ENCODE results near the gene FAM227B. TPM values are rescaled to one million over a fixed set of nuclear protein-coding genes. Genes with fewer than 3 reads are reported as not detected.
"Not testable (repeated sequence)": the region's sequence is repeated elsewhere in the genome, so short reads cannot be mapped to it uniquely, and the experiment has no call there.

FAM227B gene
- total RNA-seq, 4 donors from 2014 or later, result 2.1 to 8.0 (median 5.1) TPM

GRCh38 chr15:49610157-49610918 lies 10.3 kb downstream of the FAM227B start:
- DNase-seq (ENCODE audit: low spot score in 2 of 2), result no peak
- TF ChIP-seq CTCF (IDR thresholded peaks at IDR 0.05), result no peak
- no peak for TF ChIP-seq POLR2AphosphoS5 (IDR thresholded peaks at IDR 0.05)
- TF ChIP-seq POLR2A (IDR thresholded peaks at IDR 0.05), result no peak
- no peak for TF ChIP-seq EP300 (IDR thresholded peaks at IDR 0.05)
- Histone ChIP-seq H3K27me3 (no peaks in the 10 kb centered on the region), H3K4me3 (no peak overlapping the region), H3K9me3 (no peaks in the 10 kb centered on the region), H3K4me1 (no peaks in the 10 kb centered on the region), H3K27ac (no peak overlapping the region), H3K36me3 (no peaks in the 10 kb centered on the region)
- 72% methylated on average over 2 of the region's 2 CpGs for WGBS

GRCh38 chr15:49606594-49606993 lies 14.0 kb downstream of the FAM227B start:
- H3K27me3 ChIP-seq, result no peaks in the 10 kb centered on the region
- no peaks in the 10 kb centered on the region for H3K4me1 ChIP-seq
- H3K36me3 ChIP-seq, result no peaks in the 10 kb centered on the region
- H3K4me3 ChIP-seq, result no peak overlapping the region
- no peaks in the 10 kb centered on the region for H3K9me3 ChIP-seq
- H3K27ac ChIP-seq, result no peak overlapping the region
- TF ChIP-seq POLR2A (IDR thresholded peaks at IDR 0.05) (no peak), CTCF (IDR thresholded peaks at IDR 0.05) (no peak), EP300 (IDR thresholded peaks at IDR 0.05) (no peak), POLR2AphosphoS5 (IDR thresholded peaks at IDR 0.05) (no peak)
- DNase-seq (ENCODE audit: low spot score in 2 of 2), result no peak

GRCh38 chr15:49605588-49605987 lies 15.0 kb downstream of the FAM227B start:
- Histone ChIP-seq H3K27ac (no peak overlapping the region), H3K4me3 (no peak overlapping the region), H3K4me1 (no peaks in the 10 kb centered on the region), H3K27me3 (no peaks in the 10 kb centered on the region), H3K9me3 (peaks cover 7% of the 10 kb centered on the region), H3K36me3 (no peaks in the 10 kb centered on the region)
- WGBS, result 94% methylated on average over 2 of the region's 2 CpGs
- no peak for DNase-seq (ENCODE audit: low spot score in 2 of 2)
- TF ChIP-seq EP300 (IDR thresholded peaks at IDR 0.05), result no peak
- no peak for TF ChIP-seq POLR2A (IDR thresholded peaks at IDR 0.05)
- TF ChIP-seq POLR2AphosphoS5 (IDR thresholded peaks at IDR 0.05), result no peak
- no peak for TF ChIP-seq CTCF (IDR thresholded peaks at IDR 0.05)

GRCh38 chr15:49604625-49605409 lies 15.8 kb downstream of the FAM227B start:
- Histone ChIP-seq H3K4me3 (no peak overlapping the region), H3K9me3 (peaks cover 8% of the 10 kb centered on the region), H3K27me3 (no peaks in the 10 kb centered on the region), H3K4me1 (no peaks in the 10 kb centered on the region), H3K36me3 (no peaks in the 10 kb centered on the region), H3K27ac (no peak overlapping the region)
- no peak for DNase-seq (ENCODE audit: low spot score in 2 of 2)
- 100% methylated on average over 2 of the region's 2 CpGs for WGBS
- TF ChIP-seq POLR2AphosphoS5 (IDR thresholded peaks at IDR 0.05), result no peak

- DNase-seq (ENCODE audit: low spot score in 2 of 2), result peak in 1 of 2 donors; percentile 71
- H3K36me3 ChIP-seq, H3K27ac ChIP-seq, H3K27me3 ChIP-seq, H3K4me3 ChIP-seq, H3K4me1 ChIP-seq, H3K9me3 ChIP-seq: not testable (repeated sequence)
- 95% methylated on average over 11 of the region's 12 CpGs for WGBS
Measured at GRCh38 chr15:49592829-49593316, 27.7 kb downstream of the FAM227B start.

- Histone ChIP-seq H3K9me3 (peaks cover 2% of the 10 kb centered on the region), H3K27ac (no peak overlapping the region), H3K4me3 (no peak overlapping the region), H3K4me1 (no peaks in the 10 kb centered on the region), H3K36me3 (no peaks in the 10 kb centered on the region), H3K27me3 (no peaks in the 10 kb centered on the region)
- no peak for TF ChIP-seq EP300 (IDR thresholded peaks at IDR 0.05)
- no peak for TF ChIP-seq POLR2AphosphoS5 (IDR thresholded peaks at IDR 0.05)
- TF ChIP-seq POLR2A (IDR thresholded peaks at IDR 0.05), result no peak
- no peak for TF ChIP-seq CTCF (IDR thresholded peaks at IDR 0.05)
- DNase-seq (ENCODE audit: low spot score in 2 of 2), result no peak
Measured at GRCh38 chr15:49589030-49589429, 31.6 kb downstream of the FAM227B start.
